RWPE2 (cell line): ENCODE results near the gene SLC9A7.

Experiments used
- ATAC-seq: fragments of 200-7000 bp; cut with Tn5 transposase; 3 replicates; pipeline ENCODE4 v1.9.1; 2021; ENCODE audit warnings: low read depth
- DNase-seq: peaks from one replicate; pipeline ENCODE4 v3.0.0-alpha.2; 2020; ENCODE audit warnings: low spot score
- H3K27ac ChIP-seq: fragments of 450-650 bp; 2 replicates; pipeline ENCODE4 v1.5.1; 2017; ENCODE audit warnings: mild to moderate bottlenecking; ENCODE audit not compliant: poor library complexity, severe bottlenecking
- H3K27me3 ChIP-seq: fragments of 250-450 bp; sonication (Bioruptor Pico); 2 replicates; pipeline ENCODE4 v1.5.1; 2021; ENCODE audit warnings: mild to moderate bottlenecking, moderate library complexity; ENCODE audit not compliant: insufficient read depth, poor library complexity, severe bottlenecking
- H3K36me3 ChIP-seq: fragments of 250-450 bp; sonication (Bioruptor Pico); 2 replicates; pipeline ENCODE4 v1.5.1; 2020; ENCODE audit warnings: low read depth, mild to moderate bottlenecking, moderate library complexity
- H3K4me1 ChIP-seq: fragments of 250-450 bp; sonication (Bioruptor Pico); 2 replicates; pipeline ENCODE4 v1.5.1; 2021; ENCODE audit warnings: mild to moderate bottlenecking, moderate library complexity; ENCODE audit not compliant: insufficient read depth, poor library complexity, severe bottlenecking
- H3K4me3 ChIP-seq: fragments of 250-450 bp; sonication (Bioruptor Pico); 2 replicates; pipeline ENCODE4 v1.5.1; 2021; ENCODE audit warnings: mild to moderate bottlenecking, moderate library complexity; ENCODE audit not compliant: severe bottlenecking
- H3K9me3 ChIP-seq: fragments of 250-450 bp; sonication (Bioruptor Pico); 2 replicates; pipeline ENCODE4 v1.5.1; 2021; ENCODE audit warnings: mild to moderate bottlenecking, moderate library complexity; ENCODE audit not compliant: severe bottlenecking
- TF ChIP-seq, protein P1 (sequence below): fragments of 450-650 bp; IDR thresholded peaks from one replicate; pipeline ENCODE4 v1.5.1; 2017; ENCODE audit warnings: mild to moderate bottlenecking, moderate library complexity; ENCODE audit not compliant: poor library complexity, severe bottlenecking

SLC9A7 gene

DNA sequence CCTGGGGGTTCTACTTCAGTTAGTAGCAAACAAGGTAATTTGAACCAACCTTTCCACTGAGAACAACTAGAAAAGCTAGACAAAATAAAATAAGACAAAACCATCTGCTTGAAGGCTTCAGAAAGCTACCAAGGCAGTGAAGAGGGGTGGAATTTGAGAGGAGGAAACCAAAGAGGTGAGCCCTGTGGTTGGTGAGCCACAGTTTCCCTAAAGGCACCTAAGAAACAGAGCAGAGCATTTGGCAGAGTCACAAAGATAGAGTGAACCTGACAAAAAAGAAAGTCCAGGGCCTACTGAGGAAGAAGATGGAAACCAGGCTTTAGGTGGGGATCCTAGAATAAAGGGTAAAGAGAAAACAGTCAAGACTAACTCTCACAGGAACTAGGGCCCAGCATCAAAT lies 141.0 kb downstream of the SLC9A7 start:
- no peak for DNase-seq
- H3K36me3 ChIP-seq: peaks cover 12% of the 10 kb centered on the region
- H3K27ac ChIP-seq: no peak overlapping the region
- TF ChIP-seq, protein P1, sequence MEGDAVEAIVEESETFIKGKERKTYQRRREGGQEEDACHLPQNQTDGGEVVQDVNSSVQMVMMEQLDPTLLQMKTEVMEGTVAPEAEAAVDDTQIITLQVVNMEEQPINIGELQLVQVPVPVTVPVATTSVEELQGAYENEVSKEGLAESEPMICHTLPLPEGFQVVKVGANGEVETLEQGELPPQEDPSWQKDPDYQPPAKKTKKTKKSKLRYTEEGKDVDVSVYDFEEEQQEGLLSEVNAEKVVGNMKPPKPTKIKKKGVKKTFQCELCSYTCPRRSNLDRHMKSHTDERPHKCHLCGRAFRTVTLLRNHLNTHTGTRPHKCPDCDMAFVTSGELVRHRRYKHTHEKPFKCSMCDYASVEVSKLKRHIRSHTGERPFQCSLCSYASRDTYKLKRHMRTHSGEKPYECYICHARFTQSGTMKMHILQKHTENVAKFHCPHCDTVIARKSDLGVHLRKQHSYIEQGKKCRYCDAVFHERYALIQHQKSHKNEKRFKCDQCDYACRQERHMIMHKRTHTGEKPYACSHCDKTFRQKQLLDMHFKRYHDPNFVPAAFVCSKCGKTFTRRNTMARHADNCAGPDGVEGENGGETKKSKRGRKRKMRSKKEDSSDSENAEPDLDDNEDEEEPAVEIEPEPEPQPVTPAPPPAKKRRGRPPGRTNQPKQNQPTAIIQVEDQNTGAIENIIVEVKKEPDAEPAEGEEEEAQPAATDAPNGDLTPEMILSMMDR: no peak
- no peak for ATAC-seq
- no peaks in the 10 kb centered on the region for H3K27me3 ChIP-seq
- no peaks in the 10 kb centered on the region for H3K9me3 ChIP-seq
- H3K4me1 ChIP-seq: no peaks in the 10 kb centered on the region
- no peak overlapping the region for H3K4me3 ChIP-seq

DNA sequence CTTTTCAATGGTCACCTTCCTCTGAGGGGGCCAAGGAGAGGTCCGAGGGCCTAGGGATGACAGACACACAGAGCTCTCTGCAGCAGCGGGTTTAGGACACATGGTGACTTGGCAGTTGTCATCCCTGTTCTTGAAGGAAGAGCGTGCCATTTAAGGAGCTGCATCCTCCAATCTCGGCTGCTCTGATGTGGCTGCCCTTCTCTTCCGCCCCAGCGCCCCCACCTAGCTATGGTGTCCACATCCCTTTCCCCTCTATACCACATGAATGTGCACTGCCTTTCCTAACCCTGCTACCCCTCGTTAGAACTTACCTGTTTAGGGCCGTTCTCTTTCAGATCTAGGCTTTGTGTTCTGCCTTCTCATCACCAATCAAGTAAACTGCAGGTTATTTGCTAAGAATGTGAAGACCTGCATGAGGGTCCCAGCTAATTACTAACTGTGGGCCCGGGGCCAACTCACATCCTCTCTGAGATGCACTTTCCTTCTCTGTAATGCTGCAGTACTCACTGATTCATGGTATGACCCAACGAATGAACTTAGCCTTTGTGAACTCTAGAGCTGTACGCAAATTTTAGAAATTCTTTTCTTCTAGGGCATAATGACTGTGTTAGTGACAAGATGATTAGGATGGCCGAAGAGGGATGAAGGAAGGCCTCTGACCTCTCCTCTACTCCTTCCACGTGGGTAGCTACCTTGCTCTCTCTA lies 147.1 kb downstream of the SLC9A7 start:
- ATAC-seq (no peak), DNase-seq (no peak)
- H3K36me3 ChIP-seq: no peaks in the 10 kb centered on the region
- H3K4me1 ChIP-seq: no peaks in the 10 kb centered on the region
- TF ChIP-seq, protein P1: no peak
- H3K27me3 ChIP-seq: no peaks in the 10 kb centered on the region
- H3K4me3 ChIP-seq: no peak overlapping the region
- no peaks in the 10 kb centered on the region for H3K9me3 ChIP-seq
- H3K27ac ChIP-seq: no peak overlapping the region

DNA sequence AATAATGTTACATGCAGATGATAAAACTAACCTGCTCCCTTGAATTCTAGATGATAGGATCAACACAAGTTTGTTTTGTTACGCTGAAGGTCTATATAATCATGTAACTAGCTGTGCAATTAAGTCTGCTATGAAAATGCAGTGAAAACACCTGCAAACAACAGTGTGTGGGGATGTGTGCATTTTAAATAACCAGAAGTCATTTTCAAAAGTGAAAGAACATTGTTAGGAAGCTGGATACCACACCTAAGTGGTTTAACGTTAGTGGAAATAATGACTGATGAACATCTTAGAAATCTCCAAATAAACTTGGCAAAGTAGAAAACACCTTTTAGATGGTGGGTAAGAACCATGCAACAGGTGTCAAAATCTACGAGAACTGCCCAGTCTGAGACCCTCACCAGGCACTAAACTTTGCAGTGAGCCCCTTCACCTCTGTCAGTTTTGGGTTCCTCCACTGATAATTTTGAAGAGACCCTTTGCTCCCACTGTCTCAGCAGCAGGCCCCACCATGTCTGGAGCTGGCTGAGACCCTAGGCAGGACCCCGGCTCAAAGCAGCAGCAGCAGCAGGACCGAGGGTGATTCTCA lies 148.8 kb downstream of the SLC9A7 start:
- no peak for ATAC-seq
- Histone ChIP-seq H3K36me3 (no peaks in the 10 kb centered on the region), H3K27ac (no peak overlapping the region), H3K27me3 (no peaks in the 10 kb centered on the region), H3K4me1 (no peaks in the 10 kb centered on the region), H3K9me3 (no peaks in the 10 kb centered on the region), H3K4me3 (no peak overlapping the region)
- TF ChIP-seq, protein P1: no peak
- DNase-seq: no peak

DNA sequence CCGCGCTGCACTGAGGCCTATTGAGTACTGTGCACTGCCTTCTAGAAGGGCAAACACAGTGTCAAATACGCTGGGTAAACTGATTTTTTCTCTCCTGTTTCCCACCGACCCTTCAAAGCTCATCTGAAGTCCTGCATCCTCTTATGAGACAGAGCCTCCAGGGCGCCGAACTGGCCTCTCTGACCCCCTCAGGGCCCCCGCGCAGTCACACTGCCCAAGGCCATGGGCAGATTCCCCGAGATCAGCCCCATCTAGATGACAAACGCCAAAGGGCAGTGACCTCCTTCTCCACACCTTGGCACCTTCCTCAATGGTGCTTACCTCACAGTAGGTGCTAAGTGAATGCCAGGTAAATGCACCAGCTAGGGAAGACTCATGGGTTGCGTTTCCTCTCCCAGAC lies 151.0 kb downstream of the SLC9A7 start:
- no peak for ATAC-seq
- H3K27ac ChIP-seq: no peak overlapping the region

More for the DNA sequence above, 151.0 kb downstream of the SLC9A7 start:
- DNase-seq: no peak
- Histone ChIP-seq H3K4me3 (no peak overlapping the region), H3K9me3 (no peaks in the 10 kb centered on the region), H3K27me3 (no peaks in the 10 kb centered on the region), H3K4me1 (no peaks in the 10 kb centered on the region), H3K36me3 (no peaks in the 10 kb centered on the region)
- TF ChIP-seq, protein P1: no peak
